Measurements from ENCODE around the gene PCDH9. TPM values are rescaled to one million over a fixed set of nuclear protein-coding genes. Genes with fewer than 3 reads are reported as not detected.

Gene PCDH9
- total and polyA plus RNA-seq, 4 experiments from 2014 or later: 0.08 to 0.18 (median 0.14) TPM

DNA sequence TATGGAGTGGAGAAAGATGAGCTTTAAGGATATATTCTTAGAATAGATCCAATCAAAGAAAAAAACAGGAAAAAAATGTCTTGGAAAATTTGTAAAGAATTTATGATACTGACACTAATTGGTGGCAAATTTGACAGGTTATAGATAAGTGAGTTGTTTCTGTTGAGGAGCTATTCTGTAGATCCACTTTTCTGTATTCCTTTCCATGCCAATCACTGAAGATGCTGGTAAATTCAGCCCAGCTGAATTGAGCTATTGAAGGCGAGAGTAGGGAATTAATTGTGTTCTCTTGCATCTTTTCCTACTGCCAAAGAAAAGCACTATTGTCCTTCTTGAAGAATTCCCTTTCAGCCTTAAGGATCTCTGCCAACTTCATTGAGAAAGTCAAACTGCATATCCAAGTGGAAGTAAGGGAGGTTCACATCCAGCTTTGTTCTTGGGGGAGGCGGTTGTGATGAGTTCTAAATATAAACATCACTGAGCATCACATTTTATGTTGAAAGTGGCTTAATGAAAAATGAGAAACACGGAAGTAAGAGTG, 113.1 kb downstream of the PCDH9 start:
- Mint-ChIP-seq H3K4me3 (no peak overlapping the region), H3K4me1 (no peaks in the 10 kb centered on the region), H3K27ac (no peak overlapping the region), H3K27me3 (no peaks in the 10 kb centered on the region), H3K9me3 (peaks cover 0 to 4% (median 0%) of the 10 kb centered on the region in 8 donors), H3K36me3 (no peaks in the 10 kb centered on the region)
- POLR2A ChIA-PET (ENCODE audit: partially characterized antibody): no interaction called here
- Histone ChIP-seq H3K4me3 (ENCODE audit: low read length in 2 of 2) (no peak overlapping the region), H3K36me3 (ENCODE audit: insufficient read depth, low read length) (no peaks in the 10 kb centered on the region), H3K27me3 (ENCODE audit: insufficient read depth, low read length) (no peaks in the 10 kb centered on the region), H3K27ac (ENCODE audit: low read depth, low read length) (no peak overlapping the region), H3K4me1 (ENCODE audit: insufficient read depth, low read length) (no peaks in the 10 kb centered on the region), H3K9me3 (ENCODE audit: control insufficient read depth in 1 of 2, low read length in 2 of 2) (no peaks in the 10 kb centered on the region)
- intact Hi-C loops (cut with micrococcal nuclease): no loop called here
- CTCF ChIA-PET (ENCODE audit: partially characterized antibody): no interaction called here
- DNase-seq: no peak

DNA sequence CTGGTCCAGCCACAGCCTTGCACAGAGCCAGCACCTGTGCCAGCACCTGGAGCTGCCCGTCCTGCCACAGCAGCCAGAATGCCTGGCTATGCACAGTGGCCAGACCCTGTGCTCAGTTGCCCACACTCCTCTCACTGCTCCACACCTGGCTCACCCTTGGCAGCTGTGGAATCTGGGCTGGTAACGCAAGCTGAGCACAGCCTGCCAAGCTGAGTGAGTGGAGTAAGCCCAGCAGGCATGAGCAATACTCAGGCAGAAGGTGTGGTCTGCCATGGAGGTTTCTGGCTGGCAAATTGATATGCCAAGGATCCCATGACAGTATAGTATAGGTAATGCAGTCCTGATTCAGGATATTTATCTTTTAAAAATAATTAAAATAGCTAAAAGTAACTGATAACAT, 122.2 kb downstream of the PCDH9 start:
- Mint-ChIP-seq H3K4me1 (no peaks in the 10 kb centered on the region), H3K36me3 (no peaks in the 10 kb centered on the region), H3K27ac (no peak overlapping the region), H3K9me3 (peaks cover 0 to 4% (median under 1%) of the 10 kb centered on the region in 8 donors), H3K27me3 (no peaks in the 10 kb centered on the region), H3K4me3 (no peak overlapping the region)
- intact Hi-C loops (cut with micrococcal nuclease): no loop called here
- no peak overlapping the region for H3K27ac ChIP-seq (ENCODE audit: low read depth, low read length)
- ChIA-PET POLR2A (ENCODE audit: partially characterized antibody) (no interaction called here), CTCF (ENCODE audit: partially characterized antibody) (no interaction called here)
- no peaks in the 10 kb centered on the region for H3K4me1 ChIP-seq (ENCODE audit: insufficient read depth, low read length)
- no peaks in the 10 kb centered on the region for H3K36me3 ChIP-seq (ENCODE audit: insufficient read depth, low read length)
- no peak overlapping the region for H3K4me3 ChIP-seq (ENCODE audit: low read length in 2 of 2)
- no peak for DNase-seq
- H3K27me3 ChIP-seq (ENCODE audit: insufficient read depth, low read length): no peaks in the 10 kb centered on the region
- no peaks in the 10 kb centered on the region for H3K9me3 ChIP-seq (ENCODE audit: control insufficient read depth in 1 of 2, low read length in 2 of 2)

DNA sequence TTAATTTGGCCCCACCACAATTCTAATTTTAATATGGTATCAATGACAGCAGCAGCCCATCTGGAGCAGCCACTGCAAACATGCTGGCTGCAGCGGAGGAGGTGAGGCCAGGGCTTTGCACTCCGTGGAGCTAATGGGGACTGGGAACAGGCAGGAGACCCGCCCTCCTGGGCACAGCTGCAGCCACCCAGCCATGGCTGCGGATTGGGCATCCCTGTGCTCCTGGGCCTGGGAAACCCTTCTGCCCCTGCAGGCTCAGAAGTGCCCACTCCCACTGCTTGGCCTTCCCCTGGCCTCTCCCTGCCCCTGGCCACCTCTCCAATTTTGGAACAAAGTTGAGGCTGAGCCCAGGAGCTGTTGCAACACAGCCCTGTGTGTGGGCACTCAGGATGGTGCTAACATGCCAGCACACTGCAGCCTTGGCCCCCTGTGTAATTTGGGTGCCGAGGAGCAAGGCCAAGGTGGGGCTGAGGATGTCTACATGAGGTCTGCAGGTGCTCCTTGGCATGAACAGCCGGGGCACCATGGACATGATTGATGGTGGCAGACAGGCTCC, 123.6 kb downstream of the PCDH9 start:
- H3K27ac Mint-ChIP-seq: no peak overlapping the region
- intact Hi-C loops (cut with micrococcal nuclease): no loop called here
- ChIA-PET POLR2A (ENCODE audit: partially characterized antibody) (no interaction called here), CTCF (ENCODE audit: partially characterized antibody) (no interaction called here)
- no peak overlapping the region for H3K4me3 ChIP-seq (ENCODE audit: low read length in 2 of 2)
- H3K36me3 Mint-ChIP-seq: no peaks in the 10 kb centered on the region
- no peaks in the 10 kb centered on the region for H3K9me3 ChIP-seq (ENCODE audit: control insufficient read depth in 1 of 2, low read length in 2 of 2)
- DNase-seq: no peak
- H3K27me3 Mint-ChIP-seq: no peaks in the 10 kb centered on the region
- H3K4me1 ChIP-seq (ENCODE audit: insufficient read depth, low read length): no peaks in the 10 kb centered on the region
- no peaks in the 10 kb centered on the region for H3K36me3 ChIP-seq (ENCODE audit: insufficient read depth, low read length)
- H3K4me3 Mint-ChIP-seq: no peak overlapping the region
- H3K27ac ChIP-seq (ENCODE audit: low read depth, low read length): no peak overlapping the region
- H3K4me1 Mint-ChIP-seq: no peaks in the 10 kb centered on the region
- H3K9me3 Mint-ChIP-seq: peaks cover 0 to 4% (median 0%) of the 10 kb centered on the region in 8 donors
- H3K27me3 ChIP-seq (ENCODE audit: insufficient read depth, low read length): no peaks in the 10 kb centered on the region

- H3K9me3 ChIP-seq (ENCODE audit: control insufficient read depth in 1 of 2, low read length in 2 of 2): no peaks in the 10 kb centered on the region
- Mint-ChIP-seq H3K4me1 (no peaks in the 10 kb centered on the region), H3K9me3 (peaks cover 0 to 4% (median 0%) of the 10 kb centered on the region in 8 donors), H3K36me3 (no peaks in the 10 kb centered on the region), H3K27me3 (no peaks in the 10 kb centered on the region), H3K27ac (no peak overlapping the region), H3K4me3 (no peak overlapping the region)
- CTCF ChIA-PET (ENCODE audit: partially characterized antibody): no interaction called here
- no peaks in the 10 kb centered on the region for H3K27me3 ChIP-seq (ENCODE audit: insufficient read depth, low read length)
- POLR2A ChIA-PET (ENCODE audit: partially characterized antibody): no interaction called here
- no peaks in the 10 kb centered on the region for H3K36me3 ChIP-seq (ENCODE audit: insufficient read depth, low read length)
- intact Hi-C loops (cut with micrococcal nuclease): no loop called here
- no peak for DNase-seq
- H3K4me3 ChIP-seq (ENCODE audit: low read length in 2 of 2): no peak overlapping the region
- no peaks in the 10 kb centered on the region for H3K4me1 ChIP-seq (ENCODE audit: insufficient read depth, low read length)
- H3K27ac ChIP-seq (ENCODE audit: low read depth, low read length): no peak overlapping the region
Measured at GRCh38 chr13:67101730-67102467, 128.2 kb downstream of the PCDH9 start.

DNA sequence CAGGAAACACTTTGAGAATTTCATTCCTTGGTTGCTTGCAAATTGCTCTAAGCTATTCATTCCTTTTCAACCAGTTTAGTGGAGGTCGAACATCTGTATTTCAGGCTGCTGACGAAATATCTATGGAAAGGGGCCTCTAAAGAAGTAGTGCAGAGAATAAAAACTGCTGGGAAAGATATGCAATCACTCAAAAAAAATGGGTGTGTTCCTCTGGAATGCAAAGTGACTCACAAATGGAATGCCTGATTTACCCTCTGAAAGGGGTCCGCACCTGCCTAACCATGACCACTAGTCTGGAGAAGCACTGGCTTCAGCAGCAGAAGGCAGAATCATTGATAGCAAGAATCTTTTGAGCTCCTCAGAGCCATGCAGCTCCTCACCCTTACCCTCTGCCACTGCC, 129.4 kb downstream of the PCDH9 start:
- no peaks in the 10 kb centered on the region for H3K36me3 ChIP-seq (ENCODE audit: insufficient read depth, low read length)
- no peaks in the 10 kb centered on the region for H3K9me3 ChIP-seq (ENCODE audit: control insufficient read depth in 1 of 2, low read length in 2 of 2)
- Mint-ChIP-seq H3K4me1 (no peaks in the 10 kb centered on the region), H3K27me3 (no peaks in the 10 kb centered on the region), H3K27ac (no peak overlapping the region), H3K9me3 (peaks cover 0 to 3% (median 0%) of the 10 kb centered on the region in 8 donors), H3K4me3 (no peak overlapping the region), H3K36me3 (no peaks in the 10 kb centered on the region)
- CTCF ChIA-PET (ENCODE audit: partially characterized antibody): no interaction called here
- intact Hi-C loops (cut with micrococcal nuclease): no loop called here
- POLR2A ChIA-PET (ENCODE audit: partially characterized antibody): no interaction called here
- no peak for DNase-seq
- no peaks in the 10 kb centered on the region for H3K4me1 ChIP-seq (ENCODE audit: insufficient read depth, low read length)
- H3K4me3 ChIP-seq (ENCODE audit: low read length in 2 of 2): no peak overlapping the region
- H3K27me3 ChIP-seq (ENCODE audit: insufficient read depth, low read length): no peaks in the 10 kb centered on the region
- H3K27ac ChIP-seq (ENCODE audit: low read depth, low read length): no peak overlapping the region

DNA sequence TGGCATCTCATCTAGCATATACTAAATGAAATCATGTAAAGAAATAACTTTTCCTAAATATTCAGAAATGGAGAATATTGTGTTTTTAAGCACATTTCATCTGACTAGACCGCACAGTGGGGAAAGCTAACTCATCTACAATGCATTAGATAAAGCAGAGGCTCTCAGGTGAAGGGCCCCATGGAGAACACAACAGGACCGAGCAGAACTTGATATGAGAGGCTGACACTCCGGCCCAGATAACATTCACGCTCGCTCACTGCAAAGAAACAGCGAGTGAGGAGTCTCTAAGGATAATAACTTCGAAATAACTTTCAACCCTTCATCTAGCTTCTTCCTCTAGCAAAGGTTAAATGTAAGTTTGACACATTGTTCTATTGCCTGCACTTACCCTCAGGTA, 130.6 kb downstream of the PCDH9 start:
- no peaks in the 10 kb centered on the region for H3K9me3 ChIP-seq (ENCODE audit: control insufficient read depth in 1 of 2, low read length in 2 of 2)
- H3K27ac ChIP-seq (ENCODE audit: low read depth, low read length): no peak overlapping the region
- H3K4me3 ChIP-seq (ENCODE audit: low read length in 2 of 2): no peak overlapping the region
- peaks cover 0 to 2% (median 0%) of the 10 kb centered on the region in 8 donors for H3K9me3 Mint-ChIP-seq
- no peaks in the 10 kb centered on the region for H3K36me3 ChIP-seq (ENCODE audit: insufficient read depth, low read length)
- no peaks in the 10 kb centered on the region for H3K36me3 Mint-ChIP-seq
- intact Hi-C loops (cut with micrococcal nuclease): no loop called here
- no peaks in the 10 kb centered on the region for H3K27me3 ChIP-seq (ENCODE audit: insufficient read depth, low read length)
- no peak overlapping the region for H3K4me3 Mint-ChIP-seq
- ChIA-PET CTCF (ENCODE audit: partially characterized antibody) (no interaction called here), POLR2A (ENCODE audit: partially characterized antibody) (no interaction called here)
- H3K27me3 Mint-ChIP-seq: no peaks in the 10 kb centered on the region
- H3K27ac Mint-ChIP-seq: no peak overlapping the region
- H3K4me1 Mint-ChIP-seq: no peaks in the 10 kb centered on the region
- H3K4me1 ChIP-seq (ENCODE audit: insufficient read depth, low read length): no peaks in the 10 kb centered on the region
- no peak for DNase-seq

GRCh38 chr13:67097892-67098452, 132.2 kb downstream of the PCDH9 start:
- H3K9me3 ChIP-seq (ENCODE audit: control insufficient read depth in 1 of 2, low read length in 2 of 2): no peaks in the 10 kb centered on the region
- DNase-seq: no peak
- no peak overlapping the region for H3K4me3 ChIP-seq (ENCODE audit: low read length in 2 of 2)
- H3K4me1 ChIP-seq (ENCODE audit: insufficient read depth, low read length): no peaks in the 10 kb centered on the region
- Mint-ChIP-seq H3K9me3 (peaks cover 0 to 2% (median 0%) of the 10 kb centered on the region in 8 donors), H3K27me3 (no peaks in the 10 kb centered on the region), H3K4me1 (no peaks in the 10 kb centered on the region), H3K4me3 (no peak overlapping the region), H3K27ac (no peak overlapping the region), H3K36me3 (no peaks in the 10 kb centered on the region)
- intact Hi-C loops (cut with micrococcal nuclease): no loop called here
- ChIA-PET POLR2A (ENCODE audit: partially characterized antibody) (no interaction called here), CTCF (ENCODE audit: partially characterized antibody) (no interaction called here)
- no peaks in the 10 kb centered on the region for H3K27me3 ChIP-seq (ENCODE audit: insufficient read depth, low read length)
- no peak overlapping the region for H3K27ac ChIP-seq (ENCODE audit: low read depth, low read length)
- H3K36me3 ChIP-seq (ENCODE audit: insufficient read depth, low read length): no peaks in the 10 kb centered on the region

Measured in CD4-positive, alpha-beta memory T cell (primary cell).